PC-9 (cell line): ENCODE measurements around the gene TBC1D22A. TPM values are rescaled to one million over a fixed set of nuclear protein-coding genes. Genes with fewer than 3 reads are reported as not detected.

Experiments used
- BruUV-seq: library from RNA; stranded (reverse); fragments of 400-500 nt; replicated peaks from 2 replicates; lab custom pipeline; 2021; lab: Mats Ljungman, UMichigan
- CTCF ChIA-PET: fragments of 300-600 bp; sonication (Branson Sonifier 250); formaldehyde crosslinking; loops from one replicate; lab custom pipeline; 2022; ENCODE audit warnings: antibody characterized with exemption; lab: Charles Lee
- POLR2A ChIA-PET: fragments of 300-600 bp; sonication (Branson Sonifier 250); formaldehyde crosslinking; loops from one replicate; lab custom pipeline; 2022; ENCODE audit warnings: antibody characterized with exemption; ENCODE audit not compliant: unreplicated experiment; lab: Charles Lee
- DNase-seq, 2 experiments: peaks; one replicate each; pipeline versions ENCODE4 v3.0.0 to v3.0.0-alpha.2; 2015 to 2022; ENCODE audit warnings: mixed read lengths in 1 of 2
- H2AFZ ChIP-seq: fragments of 200-600 bp; sonication (generic); 2 replicates; pipeline ENCODE4 v1.8.1; 2017; ENCODE audit warnings: antibody characterized with exemption
- H3F3A ChIP-seq: fragments of 200-600 bp; sonication (generic); 2 replicates; pipeline ENCODE4 v1.8.1; 2017; ENCODE audit warnings: antibody characterized with exemption, mild to moderate bottlenecking, low read depth; ENCODE audit not compliant: insufficient read depth
- H3K27ac ChIP-seq: fragments of 200-600 bp; sonication (generic); 2 replicates; pipeline ENCODE4 v1.6.1; 2016; ENCODE audit warnings: mixed run types
- H3K27me3 ChIP-seq: fragments of 200-600 bp; sonication (generic); 2 replicates; pipeline ENCODE4 v1.6.1; 2016; ENCODE audit warnings: low read depth, mixed run types; ENCODE audit not compliant: insufficient read depth
- H3K36me3 ChIP-seq: fragments of 200-600 bp; sonication (generic); 2 replicates; pipeline ENCODE4 v1.6.1; 2016; ENCODE audit warnings: low read depth, mixed run types
- H3K4me1 ChIP-seq: fragments of 200-600 bp; sonication (generic); replicated peaks from 2 replicates; pipeline ENCODE4 v1.6.1; 2016; ENCODE audit warnings: mixed run types; ENCODE audit not compliant: insufficient read depth
- H3K4me2 ChIP-seq: fragments of 200-600 bp; sonication (generic); 2 replicates; pipeline ENCODE4 v1.6.1; 2017; ENCODE audit warnings: mixed run types
- H3K4me3 ChIP-seq: fragments of 200-600 bp; sonication (generic); 2 replicates; pipeline ENCODE4 v1.6.1; 2016; ENCODE audit warnings: mixed run types
- H3K79me2 ChIP-seq: fragments of 200-600 bp; sonication (generic); 2 replicates; pipeline ENCODE4 v1.6.1; 2017; ENCODE audit warnings: low read depth, mixed run types
- H3K9me2 ChIP-seq: fragments of 200-600 bp; sonication (generic); 2 replicates; pipeline ENCODE4 v1.8.1; 2017; ENCODE audit warnings: mild to moderate bottlenecking; ENCODE audit not compliant: insufficient read depth
- H3K9me3 ChIP-seq: fragments of 200-600 bp; sonication (generic); 2 replicates; pipeline ENCODE4 v1.8.1; 2016; ENCODE audit warnings: low read depth; ENCODE audit not compliant: insufficient read depth
- H4K20me1 ChIP-seq: fragments of 200-600 bp; sonication (generic); 2 replicates; pipeline ENCODE4 v1.8.1; 2017; ENCODE audit not compliant: insufficient read depth
- CTCF ChIP-seq: fragments of 200-600 bp; sonication (generic); conservative IDR thresholded peaks from 2 replicates; pipeline ENCODE4 v1.6.1; 2017; ENCODE audit warnings: mixed run types, antibody characterized with exemption, mild to moderate bottlenecking, moderate library complexity
- EZH2 ChIP-seq: fragments of 200-600 bp; sonication (generic); IDR thresholded peaks from 2 replicates; pipeline ENCODE4 v1.8.0; 2017; ENCODE audit warnings: antibody characterized with exemption, low read depth
- intact Hi-C: fragments of 100-400 bp; cut with micrococcal nuclease; formaldehyde crosslinking; loops from one replicate; pipeline ENCODE4 v1.10.0; 2022; ENCODE audit not compliant: unreplicated experiment
- total RNA-seq: library from RNA; stranded (reverse); gene quantifications from 2 replicates; pipeline ENCODE4 v1.2.3, GENCODE V29; 2021

The TBC1D22A gene
- total RNA-seq, 1 experiment from 2014 or later = 40.3 TPM

DNA sequence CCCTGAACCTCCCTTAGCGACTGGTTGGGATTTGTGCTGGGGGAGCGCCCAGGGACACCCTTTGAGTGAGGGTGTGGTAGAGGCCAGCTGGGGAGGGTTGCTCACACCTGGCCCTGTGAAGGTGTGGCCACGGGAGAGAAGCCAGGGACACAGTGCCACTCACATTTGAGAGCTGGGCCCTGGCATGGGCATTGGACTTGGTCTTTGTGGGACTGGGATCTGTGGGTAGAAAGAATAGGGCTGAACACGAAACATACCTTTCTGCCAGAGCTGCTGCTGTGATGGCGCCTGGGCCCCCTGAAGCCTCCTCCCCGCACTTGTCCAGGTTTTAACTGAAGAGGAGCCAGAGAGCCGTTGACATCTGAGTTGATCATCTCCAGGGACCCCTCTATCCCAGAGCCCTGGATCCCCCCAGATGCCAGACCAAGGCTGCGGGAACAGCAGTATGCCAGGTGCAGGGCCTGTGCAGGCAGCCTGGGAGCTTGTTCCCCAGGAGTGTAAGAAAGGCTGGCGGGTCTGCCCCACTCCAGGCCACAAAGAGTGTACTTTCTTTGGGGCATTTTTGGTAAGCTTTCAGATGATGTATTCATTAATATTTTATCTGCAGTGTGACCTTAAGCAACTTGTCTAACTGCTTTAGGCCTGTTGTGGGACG lies 284.1 kb downstream of the TBC1D22A start:
- no peaks in the 10 kb centered on the region for H3K36me3 ChIP-seq
- no peak for TF ChIP-seq EZH2
- TF ChIP-seq CTCF = no peak
- H3K4me1 ChIP-seq = no peaks in the 10 kb centered on the region
- DNase-seq = no peak
- intact Hi-C loops = no loop called here
- BruUV-seq = no TSS peak
- peaks cover 5% of the 10 kb centered on the region; the same call in 1 of the 2 replicates for H3F3A ChIP-seq
- ChIA-PET CTCF (no interaction called here), POLR2A (no interaction called here)
- no peak overlapping the region for H3K4me2 ChIP-seq
- no peaks in the 10 kb centered on the region for H3K27me3 ChIP-seq
- H3K27ac ChIP-seq = no peak overlapping the region
- no peaks in the 10 kb centered on the region for H3K9me3 ChIP-seq
- H3K4me3 ChIP-seq = no peak overlapping the region
- no peaks in the 10 kb centered on the region for H3K9me2 ChIP-seq
- no peaks in the 10 kb centered on the region for H3K79me2 ChIP-seq
- H2AFZ ChIP-seq = no peak overlapping the region
- H4K20me1 ChIP-seq = peaks cover 42% of the 10 kb centered on the region

- DNase-seq = no peak
- Histone ChIP-seq H3K9me2 (no peaks in the 10 kb centered on the region), H3K27ac (no peak overlapping the region), H3K79me2 (no peaks in the 10 kb centered on the region), H3K4me1 (no peaks in the 10 kb centered on the region), H3K27me3 (no peaks in the 10 kb centered on the region), H3F3A (peaks cover 5% of the 10 kb centered on the region; the same call in 1 of the 2 replicates), H2AFZ (no peak overlapping the region), H3K9me3 (no peaks in the 10 kb centered on the region), H3K4me2 (no peak overlapping the region), H4K20me1 (peaks cover 46% of the 10 kb centered on the region), H3K4me3 (no peak overlapping the region), H3K36me3 (no peaks in the 10 kb centered on the region)
- CTCF ChIA-PET = no interaction called here
- TF ChIP-seq EZH2 (no peak), CTCF (no peak)
- BruUV-seq = no TSS peak
- intact Hi-C loops = no loop called here
- POLR2A ChIA-PET = no interaction called here
These were observed 285.1 kb downstream of the TBC1D22A start for GRCh38 chr22:47047321-47048122.

DNA sequence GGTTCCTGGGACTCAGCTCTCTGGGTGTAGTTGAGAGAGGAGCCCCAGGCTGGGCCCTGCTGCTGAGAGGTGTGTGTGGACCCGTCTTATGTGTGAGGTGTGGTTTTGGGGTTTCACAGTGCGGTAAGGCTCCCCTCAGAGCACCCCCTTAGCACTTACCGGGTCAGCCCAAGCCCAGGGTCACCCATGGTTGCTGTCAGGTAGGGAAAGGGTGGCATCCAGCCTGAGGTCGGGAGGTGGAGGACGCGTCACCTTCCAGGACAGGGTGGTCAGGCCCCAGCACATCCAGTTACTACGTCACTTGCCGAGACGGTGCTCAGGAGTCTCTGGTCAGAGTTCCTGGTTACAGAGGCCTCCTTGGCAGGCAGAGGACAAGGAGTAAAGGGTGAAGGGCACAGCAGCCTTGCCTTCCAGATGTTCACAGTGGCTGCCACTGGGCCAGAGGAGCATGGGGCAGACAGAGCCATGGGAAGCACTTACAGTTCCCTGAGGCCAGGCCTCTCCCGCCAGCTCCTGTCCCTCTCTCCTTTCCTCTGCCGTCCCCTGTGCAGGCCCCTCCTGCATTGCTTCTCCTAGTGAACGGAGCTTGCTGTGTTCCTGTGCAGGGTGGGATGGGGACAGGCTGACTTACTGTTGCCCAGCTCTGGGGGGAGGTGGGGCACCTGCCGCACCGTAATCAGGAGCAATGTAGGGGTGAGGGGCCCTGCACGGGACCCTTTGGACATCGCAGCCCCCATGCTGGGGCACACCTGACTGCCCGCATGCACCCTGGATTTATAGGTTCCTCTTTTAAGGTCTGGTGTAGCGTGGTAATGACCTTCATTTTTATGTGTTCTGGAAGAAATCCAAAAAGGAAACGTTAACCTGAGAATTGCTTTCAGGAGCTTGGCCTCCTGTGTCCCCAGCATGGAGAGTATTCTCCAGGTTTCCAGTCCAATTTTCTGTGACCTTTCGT lies 285.9 kb downstream of the TBC1D22A start:
- Histone ChIP-seq H3K4me1 (no peaks in the 10 kb centered on the region), H3K27ac (no peak overlapping the region), H3K9me3 (no peaks in the 10 kb centered on the region), H3K27me3 (no peaks in the 10 kb centered on the region), H3K79me2 (no peaks in the 10 kb centered on the region), H3K4me3 (no peak overlapping the region), H4K20me1 (peaks cover 40% of the 10 kb centered on the region), H2AFZ (no peak overlapping the region), H3K36me3 (no peaks in the 10 kb centered on the region), H3K4me2 (no peak overlapping the region), H3F3A (peaks cover 5% of the 10 kb centered on the region; the same call in 1 of the 2 replicates), H3K9me2 (no peaks in the 10 kb centered on the region)
- no peak for DNase-seq
- BruUV-seq = no TSS peak
- intact Hi-C loops = no loop called here
- CTCF ChIA-PET = no interaction called here
- POLR2A ChIA-PET = no interaction called here
- TF ChIP-seq EZH2 = no peak
- no peak for TF ChIP-seq CTCF
